Stimulated activated naive CD8-positive, alpha-beta T cell treated with anti-CD3 and anti-CD28 coated beads, Interleukin-15, Interleukin-2, amounts not matched to agents 100 ng/mL and 50 ng/mL, for 24 hours (primary cell): Measurements from ENCODE around the gene EDA2R.
A peak's percentile ranks its signal among the peaks of the same experiment; 100 is the strongest.

ENCODE experiments used
- H3K27ac Mint-ChIP-seq: one replicate; pipeline ENCODE4 v1.8.0; 2021; ENCODE audit warnings: mild to moderate bottlenecking, mixed read lengths
- H3K27me3 Mint-ChIP-seq: one replicate; pipeline ENCODE4 v1.8.0; 2021; ENCODE audit warnings: mixed read lengths
- H3K36me3 Mint-ChIP-seq: one replicate; pipeline ENCODE4 v1.8.0; 2021; ENCODE audit warnings: low read depth, mixed read lengths
- H3K4me1 Mint-ChIP-seq: one replicate; pipeline ENCODE4 v1.8.0; 2021; ENCODE audit warnings: low read depth, mixed read lengths
- H3K4me3 Mint-ChIP-seq: one replicate; pipeline ENCODE4 v1.8.0; 2021; ENCODE audit warnings: mild to moderate bottlenecking, mixed read lengths
- H3K9me3 Mint-ChIP-seq: one replicate; pipeline ENCODE4 v1.8.0; 2021; ENCODE audit warnings: mixed read lengths

Gene EDA2R, protein sequence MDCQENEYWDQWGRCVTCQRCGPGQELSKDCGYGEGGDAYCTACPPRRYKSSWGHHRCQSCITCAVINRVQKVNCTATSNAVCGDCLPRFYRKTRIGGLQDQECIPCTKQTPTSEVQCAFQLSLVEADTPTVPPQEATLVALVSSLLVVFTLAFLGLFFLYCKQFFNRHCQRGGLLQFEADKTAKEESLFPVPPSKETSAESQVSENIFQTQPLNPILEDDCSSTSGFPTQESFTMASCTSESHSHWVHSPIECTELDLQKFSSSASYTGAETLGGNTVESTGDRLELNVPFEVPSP

DNA sequence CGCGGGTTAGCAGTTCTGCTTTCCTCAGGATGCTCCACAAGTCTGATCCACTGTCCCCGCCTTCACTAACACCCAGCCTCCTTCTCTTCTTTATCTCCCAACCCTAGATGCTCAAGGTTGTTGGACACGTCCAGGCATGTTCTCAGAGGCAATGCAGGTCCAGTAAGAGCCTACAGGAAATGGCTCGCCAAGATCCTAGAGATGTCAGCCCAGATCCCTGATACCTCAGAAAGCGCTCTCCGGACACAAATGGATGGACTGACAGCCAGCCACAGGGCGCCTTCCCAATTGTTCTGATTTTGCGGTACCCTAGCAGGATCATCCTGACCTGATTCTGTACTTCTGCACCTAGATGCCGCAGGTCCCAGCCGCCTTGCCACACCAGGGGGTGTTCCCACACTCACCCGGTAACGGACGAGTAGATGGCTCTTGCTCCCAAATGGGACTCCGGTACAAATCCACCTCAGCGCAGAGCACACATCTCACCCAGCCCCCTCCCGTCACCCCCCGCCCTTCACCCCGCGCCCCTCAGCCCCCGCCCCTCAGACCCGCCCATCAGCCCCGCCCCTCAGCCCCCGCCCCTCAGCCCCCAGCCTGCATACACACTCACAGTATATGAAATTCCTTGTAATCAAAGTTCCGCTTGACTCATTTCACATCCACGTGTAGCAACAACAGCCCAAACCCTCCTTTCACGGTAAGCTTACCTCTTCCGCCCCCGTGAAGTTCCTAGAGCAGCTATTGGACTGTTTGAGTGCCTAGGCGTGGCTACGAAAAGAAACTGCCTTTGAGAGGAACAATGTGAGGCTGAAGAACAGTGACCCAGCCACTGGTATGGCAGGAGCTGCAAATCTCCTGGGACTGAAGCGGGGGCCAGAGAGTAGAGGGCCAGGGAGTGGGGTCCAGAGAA, at the start of gene EDA2R:
EDA2R (minus strand) TSS at position 488 of the 910 bp plus-strand sequence. CDS start 23,058 bp downstream, outside the sequence.
- Mint-ChIP-seq H3K36me3 (no peaks in the 10 kb centered on the region), H3K27me3 (no peaks in the 10 kb centered on the region), H3K4me3 (peak within 1 kb of the TSS; percentile 56), H3K4me1 (peaks cover 11% of the 10 kb centered on the region), H3K9me3 (no peaks in the 10 kb centered on the region), H3K27ac (peak within 1 kb of the TSS; percentile 49)

DNA sequence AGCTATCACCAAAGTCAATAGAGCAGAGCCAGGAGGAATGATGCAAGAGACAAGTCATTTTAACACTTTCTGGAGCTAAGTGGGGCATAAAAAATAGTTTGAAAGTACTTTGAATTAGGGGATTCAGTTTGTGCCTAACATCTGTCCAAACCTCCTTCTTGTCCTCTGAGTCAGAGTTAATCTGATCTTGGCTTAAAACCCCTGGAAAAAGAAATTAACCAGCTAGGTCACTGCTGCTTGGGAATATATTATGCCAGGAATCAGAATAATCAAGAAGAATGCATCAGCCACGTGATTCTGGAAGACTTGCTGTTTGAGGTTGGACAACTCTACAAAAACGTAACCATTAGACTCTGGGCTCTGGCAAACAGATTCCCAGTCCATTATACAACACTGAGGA, 45.3 kb upstream of the EDA2R start:
- Mint-ChIP-seq H3K9me3 (no peaks in the 10 kb centered on the region), H3K4me1 (no peaks in the 10 kb centered on the region), H3K36me3 (no peaks in the 10 kb centered on the region), H3K4me3 (no peak overlapping the region), H3K27me3 (peaks cover 3% of the 10 kb centered on the region), H3K27ac (no peak overlapping the region)

DNA sequence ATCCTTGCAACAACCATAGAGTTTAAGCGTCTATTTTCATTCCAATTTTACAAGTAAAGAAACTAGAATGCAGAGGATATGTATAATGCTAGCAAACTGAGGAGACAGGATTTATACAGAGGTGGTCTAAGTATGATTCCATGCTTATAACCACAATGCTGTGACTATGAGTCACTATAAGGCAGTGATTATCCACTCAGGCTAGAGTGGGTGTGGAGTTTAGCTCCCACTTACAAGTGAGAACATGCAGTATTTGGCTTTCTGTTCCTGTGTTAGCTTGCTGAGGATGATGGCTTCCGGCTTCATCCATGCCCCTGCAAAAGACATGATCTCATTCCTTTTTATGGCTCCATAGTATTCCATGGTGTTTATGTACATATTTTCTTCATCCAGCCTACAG, 41.6 kb upstream of the EDA2R start:
- Mint-ChIP-seq H3K27ac (no peak overlapping the region), H3K36me3 (no peaks in the 10 kb centered on the region), H3K27me3 (peaks cover 3% of the 10 kb centered on the region), H3K4me1 (no peaks in the 10 kb centered on the region), H3K4me3 (no peak overlapping the region), H3K9me3 (no peaks in the 10 kb centered on the region)

DNA sequence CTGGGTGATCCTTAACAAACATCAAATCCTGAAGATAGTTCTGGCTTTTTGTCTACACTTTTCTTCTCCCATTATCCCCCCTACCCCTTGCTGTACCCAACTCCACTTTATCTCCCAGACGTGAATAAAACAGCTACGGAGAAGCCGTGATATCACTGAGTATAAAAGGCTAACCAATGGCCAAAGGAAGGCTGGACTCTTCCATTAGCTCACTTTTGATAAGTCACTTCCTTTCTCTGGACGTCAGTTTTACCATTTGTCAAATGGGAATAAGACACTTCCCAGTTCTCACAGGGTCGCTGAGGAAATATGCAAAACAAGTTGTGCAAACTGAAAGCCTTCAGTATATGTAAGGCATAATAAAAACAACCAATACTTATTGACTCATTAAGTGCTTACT, 38.6 kb upstream of the EDA2R start:
- no peaks in the 10 kb centered on the region for H3K4me1 Mint-ChIP-seq
- no peak overlapping the region for H3K27ac Mint-ChIP-seq
- no peaks in the 10 kb centered on the region for H3K36me3 Mint-ChIP-seq
- no peaks in the 10 kb centered on the region for H3K9me3 Mint-ChIP-seq
- H3K4me3 Mint-ChIP-seq, result no peak overlapping the region
- peaks cover 3% of the 10 kb centered on the region for H3K27me3 Mint-ChIP-seq

DNA sequence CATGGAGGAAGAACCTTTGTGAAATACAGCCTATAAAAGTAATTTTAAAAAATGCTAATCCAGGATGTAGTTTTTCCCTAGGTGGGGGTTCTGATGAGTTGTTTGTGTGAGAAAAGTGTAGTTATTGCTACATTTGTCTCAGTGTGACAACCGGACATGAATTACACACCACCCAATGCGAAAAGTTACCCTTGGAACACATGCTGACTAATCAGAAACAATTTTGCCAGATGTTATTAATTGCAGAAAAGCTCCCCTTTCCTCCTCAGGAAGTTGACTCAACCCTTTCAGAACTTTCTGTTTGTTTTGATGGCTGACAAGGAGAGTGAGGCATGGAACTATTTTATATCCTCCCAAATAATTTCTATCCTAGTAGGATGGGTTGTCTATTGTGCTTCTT, 38.1 kb upstream of the EDA2R start:
- no peaks in the 10 kb centered on the region for H3K36me3 Mint-ChIP-seq
- H3K4me1 Mint-ChIP-seq, result no peaks in the 10 kb centered on the region
- no peak overlapping the region for H3K27ac Mint-ChIP-seq
- no peak overlapping the region for H3K4me3 Mint-ChIP-seq
- peaks cover 3% of the 10 kb centered on the region for H3K27me3 Mint-ChIP-seq
- H3K9me3 Mint-ChIP-seq, result no peaks in the 10 kb centered on the region

DNA sequence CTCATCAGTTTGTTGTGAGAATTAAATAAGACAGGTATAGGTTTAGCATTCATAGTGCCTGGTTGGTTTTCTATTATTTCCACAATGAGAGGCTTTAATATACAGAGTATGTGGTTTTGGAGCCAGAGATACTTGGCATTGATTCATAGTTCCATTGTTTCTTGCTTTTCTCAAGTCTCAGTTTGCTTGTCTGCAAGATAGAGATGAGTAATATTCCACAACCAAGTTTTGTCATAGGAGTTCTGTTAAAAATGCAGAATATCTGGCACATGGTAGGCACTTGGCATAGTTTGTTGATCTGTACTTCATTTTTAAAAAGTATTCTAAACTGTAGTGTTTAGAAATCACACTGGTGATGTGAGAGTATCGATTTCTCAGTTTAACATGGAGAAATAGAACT, 37.5 kb upstream of the EDA2R start:
- Mint-ChIP-seq H3K9me3 (no peaks in the 10 kb centered on the region), H3K4me1 (no peaks in the 10 kb centered on the region), H3K36me3 (no peaks in the 10 kb centered on the region), H3K4me3 (no peak overlapping the region), H3K27me3 (no peaks in the 10 kb centered on the region), H3K27ac (no peak overlapping the region)

DNA sequence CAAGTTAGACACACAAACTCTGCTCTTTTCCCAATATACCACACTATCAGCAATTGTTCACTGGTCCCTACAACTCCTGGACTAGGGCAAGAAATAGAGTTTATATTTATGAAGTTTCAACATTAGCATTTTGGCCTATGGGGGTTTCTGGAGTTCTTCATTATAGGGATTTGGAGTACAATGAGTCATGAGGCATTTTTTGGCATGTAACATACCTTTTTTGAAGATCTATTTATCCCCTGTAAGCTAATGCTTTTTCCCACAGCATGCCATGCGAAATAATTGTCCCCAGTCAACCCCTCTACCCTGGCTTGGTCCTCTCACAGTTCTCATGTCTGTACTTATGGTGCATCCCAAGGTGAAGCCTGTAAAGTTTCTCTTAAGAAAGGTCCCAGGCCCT, 36.7 kb upstream of the EDA2R start:
- no peak overlapping the region for H3K27ac Mint-ChIP-seq
- H3K4me3 Mint-ChIP-seq, result no peak overlapping the region
- H3K36me3 Mint-ChIP-seq, result no peaks in the 10 kb centered on the region
- H3K9me3 Mint-ChIP-seq, result no peaks in the 10 kb centered on the region
- H3K4me1 Mint-ChIP-seq, result no peaks in the 10 kb centered on the region
- H3K27me3 Mint-ChIP-seq, result no peaks in the 10 kb centered on the region

DNA sequence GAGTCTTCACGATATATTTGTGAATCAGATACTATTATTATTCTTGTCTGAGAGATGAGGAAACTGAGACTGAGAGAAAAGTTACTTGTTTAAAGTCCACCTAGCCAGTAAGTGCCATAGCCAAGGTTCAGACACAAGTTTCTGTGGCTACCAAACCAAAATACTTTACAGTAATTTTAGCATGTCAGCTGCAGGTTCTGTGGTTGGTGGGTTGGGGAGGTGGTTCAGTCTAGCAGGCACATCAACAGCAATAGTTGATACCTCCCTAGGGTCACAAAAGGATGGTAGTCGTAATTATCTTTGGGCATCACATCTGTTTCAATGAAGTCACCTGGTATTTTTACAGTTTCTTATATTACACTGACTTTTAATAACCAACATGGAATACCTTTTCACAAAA, 35.6 kb upstream of the EDA2R start:
- Mint-ChIP-seq H3K4me1 (no peaks in the 10 kb centered on the region), H3K9me3 (no peaks in the 10 kb centered on the region), H3K4me3 (no peak overlapping the region), H3K27ac (no peak overlapping the region), H3K36me3 (no peaks in the 10 kb centered on the region), H3K27me3 (no peaks in the 10 kb centered on the region)

DNA sequence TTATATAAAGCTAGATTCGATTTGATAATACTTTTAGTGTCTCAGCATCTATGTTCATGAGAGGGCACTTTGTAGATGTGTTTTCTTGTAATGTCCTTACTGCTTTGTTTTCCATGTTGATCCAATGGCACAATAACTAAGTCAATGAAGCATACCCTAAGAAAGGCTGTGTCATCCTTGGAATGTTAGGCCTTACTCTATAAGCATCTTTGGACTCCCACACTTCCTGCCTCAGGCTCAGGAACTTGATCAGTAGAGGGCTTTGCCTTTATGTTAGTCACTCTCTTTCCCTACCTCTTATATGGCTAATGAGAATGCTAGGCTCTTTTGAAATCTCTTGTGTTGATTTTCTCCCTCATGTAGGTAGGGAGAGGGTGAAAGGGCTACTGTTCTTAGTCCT, 33.2 kb upstream of the EDA2R start:
- Mint-ChIP-seq H3K36me3 (no peaks in the 10 kb centered on the region), H3K27me3 (no peaks in the 10 kb centered on the region), H3K4me1 (no peaks in the 10 kb centered on the region), H3K27ac (no peak overlapping the region), H3K9me3 (no peaks in the 10 kb centered on the region), H3K4me3 (no peak overlapping the region)

DNA sequence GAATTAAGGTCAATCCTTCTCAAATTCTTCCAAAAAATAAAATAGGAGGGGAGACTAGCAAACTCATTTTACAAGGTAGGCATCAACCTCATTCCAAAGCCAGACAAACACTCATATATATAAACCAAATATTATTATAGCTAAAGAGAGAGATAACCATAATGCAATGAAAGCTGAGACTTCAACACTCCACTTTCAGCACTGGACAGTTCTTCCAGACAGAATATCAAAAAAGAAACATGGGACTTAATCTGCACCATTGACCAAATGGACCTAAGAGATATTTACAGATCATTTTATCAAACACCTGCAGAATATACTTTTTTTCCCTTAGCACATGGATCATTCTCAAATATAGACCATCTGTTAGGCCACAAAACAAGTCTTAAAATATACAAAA, 15.5 kb upstream of the EDA2R start:
- H3K36me3 Mint-ChIP-seq, result no peaks in the 10 kb centered on the region
- no peak overlapping the region for H3K4me3 Mint-ChIP-seq
- H3K27me3 Mint-ChIP-seq, result no peaks in the 10 kb centered on the region
- H3K27ac Mint-ChIP-seq, result no peak overlapping the region
- no peaks in the 10 kb centered on the region for H3K9me3 Mint-ChIP-seq
- no peaks in the 10 kb centered on the region for H3K4me1 Mint-ChIP-seq

DNA sequence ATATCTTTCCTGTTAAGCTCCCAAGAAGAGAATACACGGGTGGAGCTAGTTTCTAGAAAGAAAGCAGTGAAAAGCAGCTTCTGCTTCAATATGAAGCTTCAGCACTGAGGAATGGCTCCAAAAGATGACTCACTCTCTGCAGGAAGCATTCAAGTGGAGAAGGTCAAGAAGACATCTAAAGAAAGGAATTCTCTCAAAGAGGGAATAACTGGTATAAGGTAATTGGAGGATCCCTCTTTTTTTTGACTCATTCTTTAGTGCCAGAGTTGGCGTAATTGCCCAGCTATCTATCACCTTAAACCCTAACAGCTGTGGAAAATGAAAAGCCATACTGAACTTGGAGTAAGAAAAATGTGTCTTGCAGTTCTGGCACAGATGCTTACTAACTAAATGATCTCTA, 3.5 kb downstream of the EDA2R start:
- H3K4me1 Mint-ChIP-seq, result peaks cover 11% of the 10 kb centered on the region
- no peaks in the 10 kb centered on the region for H3K27me3 Mint-ChIP-seq
- no peak overlapping the region for H3K27ac Mint-ChIP-seq
- no peaks in the 10 kb centered on the region for H3K9me3 Mint-ChIP-seq
- no peak overlapping the region for H3K4me3 Mint-ChIP-seq
- H3K36me3 Mint-ChIP-seq, result no peaks in the 10 kb centered on the region

DNA sequence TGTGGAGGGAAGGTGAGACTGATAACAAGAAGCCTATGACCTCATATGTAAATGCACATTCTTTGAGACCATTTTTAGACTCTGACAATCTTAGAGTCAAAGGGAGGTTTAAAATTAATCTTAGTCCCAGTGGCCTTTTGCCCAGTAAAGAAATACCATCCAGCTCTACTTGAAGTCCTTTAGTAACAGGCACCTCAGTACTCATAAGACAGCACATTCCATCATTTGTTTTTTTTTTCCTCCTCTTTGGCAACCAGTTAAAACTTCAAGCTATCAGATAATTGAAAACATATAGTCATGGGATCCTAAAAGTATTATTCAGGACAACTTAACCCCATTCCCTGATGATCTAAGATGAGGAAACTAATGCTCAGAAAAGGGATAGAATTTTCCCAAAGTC, 4.6 kb downstream of the EDA2R start:
- Mint-ChIP-seq H3K9me3 (no peaks in the 10 kb centered on the region), H3K36me3 (no peaks in the 10 kb centered on the region), H3K4me3 (no peak overlapping the region), H3K4me1 (peaks cover 6% of the 10 kb centered on the region), H3K27me3 (no peaks in the 10 kb centered on the region), H3K27ac (no peak overlapping the region)

DNA sequence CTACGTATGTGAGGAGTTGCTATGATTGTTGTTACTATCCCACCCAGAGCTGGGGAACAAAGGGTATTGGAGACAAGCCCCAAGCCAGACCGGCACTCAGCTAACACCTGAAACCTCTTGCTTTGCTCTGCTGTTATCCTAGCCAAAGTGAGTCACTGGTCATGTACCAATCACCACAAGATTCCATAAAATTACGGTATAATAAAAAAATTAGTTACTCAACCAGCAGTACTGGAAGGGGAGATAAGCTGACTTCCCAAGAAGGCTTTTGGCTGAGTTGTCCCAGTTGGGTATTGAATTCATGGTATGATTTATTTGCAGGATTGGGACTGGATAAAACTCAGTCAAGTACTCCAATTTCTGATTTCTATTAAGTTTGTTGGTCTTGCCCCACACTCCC, 5.3 kb downstream of the EDA2R start:
- Mint-ChIP-seq H3K36me3 (no peaks in the 10 kb centered on the region), H3K4me1 (peaks cover 2% of the 10 kb centered on the region), H3K27ac (no peak overlapping the region), H3K9me3 (no peaks in the 10 kb centered on the region), H3K4me3 (no peak overlapping the region), H3K27me3 (no peaks in the 10 kb centered on the region)

DNA sequence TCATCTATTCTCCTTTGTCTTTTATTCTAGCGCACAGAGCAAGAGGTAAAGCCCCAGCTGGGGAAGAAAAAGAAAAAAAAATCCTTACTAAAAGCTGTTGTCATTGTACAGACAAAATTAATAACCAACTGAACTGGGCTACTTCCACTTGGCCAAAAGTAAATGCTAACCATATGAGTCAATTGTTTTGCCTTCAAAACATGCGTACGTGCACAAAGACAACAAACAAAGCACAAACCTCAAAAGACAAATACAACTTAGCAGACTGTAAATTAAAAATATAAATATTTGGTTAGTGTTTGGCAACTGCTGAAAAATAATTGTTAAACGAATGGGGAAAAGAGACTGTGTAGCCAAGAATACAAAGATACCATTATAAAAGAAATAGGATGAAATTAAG, 5.9 kb downstream of the EDA2R start:
- Mint-ChIP-seq H3K27me3 (no peaks in the 10 kb centered on the region), H3K4me1 (no peaks in the 10 kb centered on the region), H3K9me3 (no peaks in the 10 kb centered on the region), H3K27ac (no peak overlapping the region), H3K36me3 (no peaks in the 10 kb centered on the region), H3K4me3 (no peak overlapping the region)

DNA sequence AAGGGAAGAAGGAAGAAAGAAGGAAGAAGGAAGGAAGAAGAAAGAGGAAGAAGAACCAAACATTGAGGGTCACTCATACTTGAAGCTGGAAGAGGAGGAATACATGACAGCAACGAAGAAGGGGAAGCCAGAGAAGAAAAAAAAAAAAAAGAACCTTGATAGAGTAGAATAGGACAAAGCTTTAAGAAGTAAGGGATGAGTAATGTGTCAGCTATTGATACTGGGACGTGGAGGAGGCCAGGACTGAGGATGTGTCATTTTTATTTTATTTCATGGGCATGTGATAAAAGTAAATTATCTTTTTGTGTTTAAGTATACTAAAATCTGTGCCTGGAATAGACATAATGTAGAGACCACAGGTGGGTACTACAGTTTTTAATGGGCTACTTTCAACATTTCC, 6.4 kb downstream of the EDA2R start:
- Mint-ChIP-seq H3K27me3 (peaks cover 1% of the 10 kb centered on the region), H3K36me3 (no peaks in the 10 kb centered on the region), H3K4me1 (no peaks in the 10 kb centered on the region), H3K27ac (no peak overlapping the region), H3K4me3 (no peak overlapping the region), H3K9me3 (no peaks in the 10 kb centered on the region)
